ENCODE results near the gene CRYAB.
"Not testable (repeated sequence)": the region's sequence is repeated elsewhere in the genome, so short reads cannot be mapped to it uniquely, and the experiment has no call there.

CRYAB gene

DNA sequence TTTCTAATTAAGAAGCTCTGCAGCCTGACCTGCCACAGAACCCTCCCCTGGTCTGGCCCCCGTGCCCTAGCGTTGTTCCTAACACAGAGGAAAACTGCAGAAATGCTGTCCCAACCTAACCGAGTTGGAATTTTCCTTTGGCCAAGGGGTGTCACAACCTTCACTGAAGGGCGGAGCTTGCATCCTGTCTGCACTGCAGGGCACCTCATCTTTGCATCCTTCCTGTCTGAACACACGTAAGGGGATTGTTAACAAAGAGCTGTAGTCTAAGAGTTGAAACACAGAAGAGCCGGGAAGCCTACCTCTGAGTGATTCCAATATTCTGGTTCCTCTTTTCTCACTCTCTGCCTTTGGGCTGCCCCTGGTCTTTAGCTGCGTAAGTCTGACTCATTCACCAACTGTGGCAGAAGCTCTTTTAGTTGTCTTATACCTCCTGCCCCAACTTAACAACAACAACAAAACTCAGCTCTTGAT is 27.2 kb upstream of the CRYAB start:
- DNase-seq (peak; percentile 48), ATAC-seq (peak; percentile 71)
- Mint-ChIP-seq H3K9me3 (no peaks in the 10 kb centered on the region), H3K27ac (peak overlapping the region; percentile 100), H3K4me1 (peaks cover 81% of the 10 kb centered on the region), H3K4me3 (peak overlapping the region; percentile 81), H3K27me3 (peaks cover 2% of the 10 kb centered on the region), H3K36me3 (ENCODE audit: low read depth) (peaks cover 8% of the 10 kb centered on the region)

- Mint-ChIP-seq H3K9me3 (no peaks in the 10 kb centered on the region), H3K4me3 (peak overlapping the region; percentile 81), H3K27me3 (peaks cover 2% of the 10 kb centered on the region), H3K27ac (peak overlapping the region; percentile 100), H3K4me1 (peaks cover 83% of the 10 kb centered on the region), H3K36me3 (ENCODE audit: low read depth) (peaks cover 8% of the 10 kb centered on the region)
- ATAC-seq (no peak), DNase-seq (no peak)
Observed at GRCh38 chr11:111937844-111938243, 26.3 kb upstream of the CRYAB start.

DNA sequence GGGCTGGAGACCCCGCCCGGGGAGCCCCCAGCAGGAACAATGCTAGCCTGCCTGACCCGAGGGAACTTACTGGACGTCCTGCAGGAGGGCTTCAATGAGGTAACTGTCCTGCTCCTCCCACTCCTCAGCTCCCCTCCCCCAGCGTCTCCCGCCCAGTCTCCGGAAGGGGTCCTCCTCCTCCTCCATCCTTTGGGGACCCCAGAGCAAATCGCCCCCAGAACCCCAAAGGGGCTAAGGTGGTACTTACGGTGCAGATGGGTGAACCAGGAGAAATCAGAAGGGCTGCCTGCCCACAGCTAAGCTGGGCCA is 25.8 kb upstream of the CRYAB start:
- ATAC-seq (no peak), DNase-seq (no peak)
- peaks cover 8% of the 10 kb centered on the region for H3K36me3 Mint-ChIP-seq (ENCODE audit: low read depth)
- peak overlapping the region; percentile 100 for H3K27ac Mint-ChIP-seq
- no peaks in the 10 kb centered on the region for H3K9me3 Mint-ChIP-seq
- peak overlapping the region; percentile 81 for H3K4me3 Mint-ChIP-seq
- peaks cover 2% of the 10 kb centered on the region for H3K27me3 Mint-ChIP-seq
- H3K4me1 Mint-ChIP-seq = peaks cover 83% of the 10 kb centered on the region

DNA sequence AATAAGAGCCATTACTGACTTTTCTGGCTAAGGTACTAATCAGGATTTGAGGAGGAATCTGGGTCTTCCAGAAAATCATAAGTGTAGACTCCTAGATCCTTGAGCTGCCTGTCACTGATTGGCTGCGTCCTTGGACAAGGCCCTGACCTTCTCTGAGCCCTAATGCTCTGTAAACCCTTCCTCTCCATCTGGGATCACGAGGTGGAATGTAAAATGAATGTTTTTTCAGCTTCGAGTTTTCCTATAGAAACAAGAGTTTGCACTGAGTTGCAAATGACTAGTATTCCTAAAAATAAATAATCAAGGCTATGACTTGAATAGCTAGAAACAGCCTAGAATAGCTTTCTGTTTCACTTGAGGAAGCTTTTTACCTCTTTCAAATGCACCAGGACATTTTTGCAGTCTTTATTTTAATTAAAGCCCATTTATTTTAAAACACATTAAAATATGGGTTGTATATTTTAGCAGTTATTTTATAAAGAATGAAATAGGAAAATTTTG is 24.5 kb upstream of the CRYAB start:
- Mint-ChIP-seq H3K36me3 (ENCODE audit: low read depth) (peaks cover 8% of the 10 kb centered on the region), H3K9me3 (no peaks in the 10 kb centered on the region), H3K27ac (peak overlapping the region; percentile 100), H3K4me1 (peaks cover 81% of the 10 kb centered on the region), H3K4me3 (peak overlapping the region; percentile 81), H3K27me3 (peaks cover 2% of the 10 kb centered on the region)
- ATAC-seq (no peak), DNase-seq (no peak)

GRCh38 chr11:111935317-111936039 is 23.9 kb upstream of the CRYAB start:
- Mint-ChIP-seq H3K4me3 (peak overlapping the region; percentile 32), H3K27ac (peak overlapping the region; percentile 100), H3K9me3 (no peaks in the 10 kb centered on the region), H3K4me1 (peaks cover 75% of the 10 kb centered on the region), H3K27me3 (peaks cover 2% of the 10 kb centered on the region), H3K36me3 (ENCODE audit: low read depth) (peaks cover 8% of the 10 kb centered on the region)
- peak; percentile 50 for ATAC-seq
- no peak for DNase-seq

- H3K36me3 Mint-ChIP-seq (ENCODE audit: low read depth) = peaks cover 6% of the 10 kb centered on the region
- ATAC-seq (no peak), DNase-seq (no peak)
- no peak overlapping the region for H3K4me3 Mint-ChIP-seq
- H3K9me3 Mint-ChIP-seq = no peaks in the 10 kb centered on the region
- H3K27me3 Mint-ChIP-seq = peaks cover 2% of the 10 kb centered on the region
- H3K4me1 Mint-ChIP-seq = peaks cover 67% of the 10 kb centered on the region
- H3K27ac Mint-ChIP-seq = no peak overlapping the region
Observed at GRCh38 chr11:111934306-111934705, 22.7 kb upstream of the CRYAB start.

- no peak for ATAC-seq
- Mint-ChIP-seq H3K4me1 (peaks cover 63% of the 10 kb centered on the region), H3K9me3 (no peaks in the 10 kb centered on the region), H3K27me3 (peaks cover 2% of the 10 kb centered on the region), H3K4me3 (no peak overlapping the region), H3K27ac (no peak overlapping the region), H3K36me3 (ENCODE audit: low read depth) (peaks cover 6% of the 10 kb centered on the region)
- no peak for DNase-seq
Observed at GRCh38 chr11:111933872-111934271, 22.3 kb upstream of the CRYAB start.

GRCh38 chr11:111933176-111933575 is 21.6 kb upstream of the CRYAB start:
- ATAC-seq; H3K4me3 Mint-ChIP-seq; H3K36me3 Mint-ChIP-seq (ENCODE audit: low read depth); H3K9me3 Mint-ChIP-seq; H3K27me3 Mint-ChIP-seq; DNase-seq: not testable (repeated sequence)
- Mint-ChIP-seq H3K27ac (peak overlapping the region; percentile 71), H3K4me1 (peaks cover 56% of the 10 kb centered on the region)

- peaks cover 2% of the 10 kb centered on the region for H3K27me3 Mint-ChIP-seq
- H3K36me3 Mint-ChIP-seq (ENCODE audit: low read depth) = peaks cover 3% of the 10 kb centered on the region
- ATAC-seq (peak; percentile 67), DNase-seq (no peak)
- peak overlapping the region; percentile 89 for H3K27ac Mint-ChIP-seq
- H3K4me1 Mint-ChIP-seq = peaks cover 54% of the 10 kb centered on the region
- no peaks in the 10 kb centered on the region for H3K9me3 Mint-ChIP-seq
- peak overlapping the region; percentile 61 for H3K4me3 Mint-ChIP-seq
Observed at GRCh38 chr11:111932611-111932950, 21.0 kb upstream of the CRYAB start.

DNA sequence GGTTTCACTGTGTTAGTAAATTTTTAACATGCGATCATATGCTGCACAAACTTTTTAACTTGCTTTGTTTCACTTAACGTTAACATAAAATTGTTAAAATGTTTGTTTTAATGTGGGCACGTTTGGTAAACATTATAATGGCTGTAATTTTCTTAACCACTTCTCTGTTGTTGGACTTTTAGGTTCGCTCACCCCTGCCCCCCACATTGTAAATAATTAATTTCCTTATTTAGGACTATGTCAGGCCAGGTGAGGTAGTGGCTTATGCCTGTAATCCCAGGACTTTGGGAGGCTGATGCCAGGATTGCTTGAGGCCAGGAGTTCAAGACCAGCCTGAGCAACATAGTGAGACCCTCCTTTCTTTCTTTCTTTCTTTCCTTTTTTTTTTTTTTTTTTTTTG is 18.9 kb upstream of the CRYAB start:
- DNase-seq (no peak), ATAC-seq (no peak)
- no peaks in the 10 kb centered on the region for H3K36me3 Mint-ChIP-seq (ENCODE audit: low read depth)
- H3K27me3 Mint-ChIP-seq = no peaks in the 10 kb centered on the region
- no peak overlapping the region for H3K27ac Mint-ChIP-seq
- H3K9me3 Mint-ChIP-seq = no peaks in the 10 kb centered on the region
- peaks cover 53% of the 10 kb centered on the region for H3K4me1 Mint-ChIP-seq
- no peak overlapping the region for H3K4me3 Mint-ChIP-seq

GRCh38 chr11:111926505-111927391 is 15.2 kb upstream of the CRYAB start:
- ATAC-seq = peak; percentile 93
- peak; percentile 96 for DNase-seq
- Mint-ChIP-seq H3K4me3 (peak overlapping the region; percentile 82), H3K9me3 (no peaks in the 10 kb centered on the region), H3K4me1 (peaks cover 21% of the 10 kb centered on the region), H3K27me3 (no peaks in the 10 kb centered on the region), H3K36me3 (ENCODE audit: low read depth) (no peaks in the 10 kb centered on the region), H3K27ac (peak overlapping the region; percentile 77)

- Mint-ChIP-seq H3K27ac (peak overlapping the region; percentile 77), H3K4me3 (peak overlapping the region; percentile 33), H3K9me3 (no peaks in the 10 kb centered on the region), H3K36me3 (ENCODE audit: low read depth) (no peaks in the 10 kb centered on the region), H3K4me1 (peaks cover 19% of the 10 kb centered on the region), H3K27me3 (no peaks in the 10 kb centered on the region)
- DNase-seq = no peak
- ATAC-seq = no peak
Observed at GRCh38 chr11:111925953-111926352, 14.4 kb upstream of the CRYAB start.

GRCh38 chr11:111923951-111924350 is 12.4 kb upstream of the CRYAB start:
- no peak overlapping the region for H3K27ac Mint-ChIP-seq
- no peak overlapping the region for H3K4me3 Mint-ChIP-seq
- DNase-seq (no peak), ATAC-seq (no peak)
- H3K27me3 Mint-ChIP-seq = peaks cover 4% of the 10 kb centered on the region
- no peaks in the 10 kb centered on the region for H3K36me3 Mint-ChIP-seq (ENCODE audit: low read depth)
- peaks cover 19% of the 10 kb centered on the region for H3K4me1 Mint-ChIP-seq
- H3K9me3 Mint-ChIP-seq = no peaks in the 10 kb centered on the region

GRCh38 chr11:111923351-111923788 is 11.8 kb upstream of the CRYAB start:
- no peaks in the 10 kb centered on the region for H3K36me3 Mint-ChIP-seq (ENCODE audit: low read depth)
- H3K4me3 Mint-ChIP-seq = no peak overlapping the region
- no peak overlapping the region for H3K27ac Mint-ChIP-seq
- peaks cover 19% of the 10 kb centered on the region for H3K4me1 Mint-ChIP-seq
- no peaks in the 10 kb centered on the region for H3K9me3 Mint-ChIP-seq
- no peak for ATAC-seq
- H3K27me3 Mint-ChIP-seq = peaks cover 4% of the 10 kb centered on the region
- DNase-seq = no peak

DNA sequence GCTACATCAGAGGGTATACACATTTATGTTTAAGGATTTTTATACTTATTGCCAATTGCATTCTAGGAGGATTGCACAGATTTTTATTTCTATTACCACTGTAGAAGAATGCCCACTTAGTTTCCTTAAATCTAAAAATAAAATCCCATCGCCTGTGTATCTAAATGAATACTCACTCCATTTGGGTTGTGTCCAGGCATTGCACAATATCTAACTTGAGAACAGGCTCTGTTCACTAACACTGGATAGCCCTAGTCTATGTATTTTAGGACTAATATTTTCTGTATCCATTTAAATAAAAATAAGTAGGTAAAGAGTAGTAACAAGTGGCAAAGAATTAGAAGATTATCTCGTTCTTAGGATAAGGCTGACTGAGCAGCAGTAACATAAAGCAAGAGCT is 11.2 kb upstream of the CRYAB start:
- Mint-ChIP-seq H3K4me1 (peaks cover 16% of the 10 kb centered on the region), H3K27ac (no peak overlapping the region), H3K36me3 (ENCODE audit: low read depth) (no peaks in the 10 kb centered on the region), H3K4me3 (no peak overlapping the region), H3K9me3 (no peaks in the 10 kb centered on the region), H3K27me3 (peaks cover 6% of the 10 kb centered on the region)
- ATAC-seq = no peak
- no peak for DNase-seq
